Endothelial cell of umbilical vein (primary cell): Measurements from ENCODE around the gene DMD. TPM values are rescaled to one million over a fixed set of nuclear protein-coding genes. Genes with fewer than 3 reads are reported as not detected.

Experiments used
- BruUV-seq: library from RNA; stranded (reverse); fragments of 400-500 nt; replicated peaks from 2 replicates; lab custom pipeline; 2021; lab: Mats Ljungman, UMichigan
- CTCF ChIA-PET: fragments of 300-600, 350-600 bp; sonication (Branson Sonifier 250); formaldehyde crosslinking; loops from one replicate; lab custom pipeline; 2021; ENCODE audit warnings: antibody characterized with exemption, inconsistent platforms; lab: Charles Lee
- POLR2A ChIA-PET: fragments of 300-600, 350-600 bp; sonication (Branson Sonifier 250); formaldehyde crosslinking; loops from one replicate; lab custom pipeline; 2021; ENCODE audit warnings: antibody characterized with exemption, inconsistent platforms; lab: Charles Lee
- DNase-seq: peaks from one replicate; pipeline ENCODE4 v3.0.0-alpha.2; 2011; ENCODE audit warnings: low read depth, low spot score
- FAIRE-seq: peaks from 2 replicates; lab custom pipeline; 2011; peaks lifted over from hg19 to GRCh38; lab: Jason Lieb, UNC
- H2AFZ ChIP-seq: 2 replicates; pipeline ENCODE4 v1.6.0; 2012; ENCODE audit warnings: low read depth, low read length, control low read depth, inconsistent platforms
- H3K27ac ChIP-seq: 2 replicates; pipeline ENCODE4 v1.5.1; 2011; ENCODE audit warnings: low read depth, mild to moderate bottlenecking, control low read depth, low read length, moderate library complexity; ENCODE audit not compliant: insufficient read depth
- H3K27me3 ChIP-seq, 2 experiments: 2 replicates each; pipeline versions ENCODE4 v1.6.0 to v1.6.1; 2011; ENCODE audit warnings: low read length in 2 of 2, mixed read lengths in 1 of 2; ENCODE audit not compliant: control insufficient read depth in 2 of 2, insufficient read depth in 2 of 2
- H3K36me3 ChIP-seq, 2 experiments: 2 replicates in 1 of 2; 3 replicates in 1 of 2; pipeline ENCODE4 v1.5.1; 2011; ENCODE audit warnings: low read length in 2 of 2, mild to moderate bottlenecking in 1 of 2, moderate library complexity in 1 of 2; ENCODE audit not compliant: control insufficient read depth in 2 of 2, insufficient read depth in 2 of 2; ENCODE audit errors: extremely low read depth in 1 of 2
- H3K4me1 ChIP-seq: 3 replicates; pipeline ENCODE4 v1.5.1; 2011; ENCODE audit warnings: mild to moderate bottlenecking, low read length; ENCODE audit not compliant: control insufficient read depth, insufficient read depth; ENCODE audit errors: extremely low read depth
- H3K4me2 ChIP-seq: 2 replicates; pipeline ENCODE4 v1.6.1; 2011; ENCODE audit warnings: low read length, control low read depth, mixed read lengths; ENCODE audit not compliant: insufficient read depth
- H3K4me3 ChIP-seq, 3 experiments: fragments of 200-600 bp in 1 of 3; sonication (generic), shearing (Covaris generic) in 1 of 3; replicated peaks in 1 of 3; 2 replicates each; pipeline ENCODE4 v1.5.1; 2011 to 2016; ENCODE audit warnings: control low read depth in 3 of 3, low read length in 3 of 3, mild to moderate bottlenecking in 2 of 3, inconsistent platforms in 1 of 3, low read depth in 1 of 3, moderate library complexity in 1 of 3; ENCODE audit not compliant: insufficient read depth in 1 of 3
- H3K79me2 ChIP-seq: 2 replicates; pipeline ENCODE4 v1.6.0; 2012; ENCODE audit warnings: low read length, inconsistent platforms; ENCODE audit not compliant: control insufficient read depth, insufficient read depth
- H3K9ac ChIP-seq: replicated peaks from 2 replicates; pipeline ENCODE3; 2011; ENCODE audit warnings: low read length, control low read depth; ENCODE audit not compliant: insufficient read depth; ENCODE audit errors: extremely low read depth
- H3K9me1 ChIP-seq: replicated peaks from 3 replicates; pipeline ENCODE4 v1.6.0; 2011; ENCODE audit warnings: mild to moderate bottlenecking, low read length; ENCODE audit not compliant: control insufficient read depth, insufficient read depth; ENCODE audit errors: extremely low read depth
- H3K9me3 ChIP-seq: replicated peaks from 2 replicates; pipeline ENCODE4 v1.5.1; 2012; ENCODE audit warnings: low read length, inconsistent platforms; ENCODE audit not compliant: control insufficient read depth, insufficient read depth
- H4K20me1 ChIP-seq: replicated peaks from 2 replicates; pipeline ENCODE3; 2011; ENCODE audit warnings: mild to moderate bottlenecking, low read length; ENCODE audit not compliant: control insufficient read depth, insufficient read depth; ENCODE audit errors: extremely low read depth
- CTCF ChIP-seq, 2 donors: IDR thresholded peaks; 1 replicate in 1 of 2; 2 replicates in 1 of 2; pipeline ENCODE4 v1.5.1; 2011; ENCODE audit warnings: low read length in 2 of 2, mild to moderate bottlenecking in 2 of 2, moderate library complexity in 2 of 2, control low read depth in 1 of 2, inconsistent platforms in 1 of 2, low read depth in 1 of 2; ENCODE audit not compliant: insufficient read depth in 1 of 2; ENCODE audit errors: extremely low read depth in 1 of 2
- FOS ChIP-seq: IDR thresholded peaks from 2 replicates; pipeline ENCODE4 v1.6.1; 2011; ENCODE audit warnings: mild to moderate bottlenecking, low read length, moderate library complexity, borderline replicate concordance; ENCODE audit not compliant: insufficient read depth
- GATA2 ChIP-seq: IDR thresholded peaks from 2 replicates; pipeline ENCODE4 v1.7.0; 2011; ENCODE audit warnings: low read depth, mild to moderate bottlenecking, moderate library complexity, mixed read lengths, low read length; ENCODE audit not compliant: insufficient read length, insufficient read depth
- JUN ChIP-seq: IDR thresholded peaks from 2 replicates; pipeline ENCODE4 v1.6.1; 2011; ENCODE audit warnings: borderline replicate concordance, low read depth; ENCODE audit not compliant: insufficient read length, insufficient read depth
- MYC ChIP-seq: IDR thresholded peaks from one replicate; pipeline ENCODE4 v1.6.1; 2011; ENCODE audit warnings: mild to moderate bottlenecking, low read depth, low read length
- POLR2AphosphoS5 ChIP-seq: IDR thresholded peaks from 2 replicates; pipeline ENCODE4 v1.6.1; 2012; ENCODE audit warnings: low read depth, mild to moderate bottlenecking, control low read depth, low read length, moderate library complexity; ENCODE audit not compliant: insufficient read depth
- dilution Hi-C: fragments of 300-500 bp; cut with MboI; formaldehyde crosslinking; loops from one replicate; pipeline ENCODE4 v1.15.0; 2019; ENCODE audit warnings: low sequenced_read_pairs; ENCODE audit not compliant: extremely low pct_ligation_motif_present
- intact Hi-C: fragments of 100-400 bp; cut with micrococcal nuclease; formaldehyde crosslinking; loops from one replicate; pipeline ENCODE4 v1.10.0; 2022
- polyA plus RNA-seq, 4 experiments: library from polyadenylated mRNA; depleted of rRNA in 3 of 4; stranded (reverse) in 3 of 4; unstranded in 1 of 4; fragments of >200 nt; gene quantifications; 2 replicates each; pipeline versions ENCODE4 v1.2.1 to v1.2.3, GENCODE V29; 2011 to 2012; ENCODE audit warnings: missing spikeins in 1 of 4
- total RNA-seq: library from RNA; stranded (reverse); gene quantifications from 2 replicates; pipeline ENCODE4 v1.2.3, GENCODE V29; 2021

The DMD gene
- total and polyA plus RNA-seq, 2 donors (not counting 3 experiments of a cell fraction or from before 2014, with no cell fraction given): 7.3 to 9.0 TPM

GRCh38 chrX:32087663-32088062 is 1123.7 kb downstream of the DMD start:
- no peaks in the 10 kb centered on the region for H3K9me3 ChIP-seq
- H3K36me3 ChIP-seq: no peaks in the 10 kb centered on the region
- H3K4me2 ChIP-seq: no peak overlapping the region
- no TSS peak for BruUV-seq
- no peaks in the 10 kb centered on the region for H3K79me2 ChIP-seq
- no peak overlapping the region for H3K9ac ChIP-seq
- H3K4me1 ChIP-seq: no peaks in the 10 kb centered on the region
- dilution Hi-C loops: no loop called here
- FAIRE-seq (no peak), DNase-seq (no peak)
- intact Hi-C loops: no loop called here
- no peaks in the 10 kb centered on the region for H3K27me3 ChIP-seq
- H4K20me1 ChIP-seq: no peaks in the 10 kb centered on the region
- ChIA-PET CTCF (no interaction called here), POLR2A (no interaction called here)
- H3K4me3 ChIP-seq: no peak overlapping the region
- no peaks in the 10 kb centered on the region for H3K9me1 ChIP-seq
- H3K27ac ChIP-seq: no peak overlapping the region
- no peak overlapping the region for H2AFZ ChIP-seq
- TF ChIP-seq MYC (no peak), JUN (no peak), FOS (no peak), CTCF (IDR thresholded peaks at IDR 0.05; ENCODE audit: extremely low read depth in 1 of 2, insufficient read depth in 1 of 2, low read depth in 1 of 2, low read length in 2 of 2) (no peak), GATA2 (no peak), POLR2AphosphoS5 (no peak)

GRCh38 chrX:32084757-32085156 is 1126.6 kb downstream of the DMD start:
- ChIA-PET CTCF (no interaction called here), POLR2A (no interaction called here)
- H3K9ac ChIP-seq: no peak overlapping the region
- no peak overlapping the region for H3K4me2 ChIP-seq
- no TSS peak for BruUV-seq
- no peaks in the 10 kb centered on the region for H3K36me3 ChIP-seq
- intact Hi-C loops: no loop called here
- no peak for TF ChIP-seq JUN
- no peak for TF ChIP-seq CTCF (IDR thresholded peaks at IDR 0.05; ENCODE audit: extremely low read depth in 1 of 2, insufficient read depth in 1 of 2, low read depth in 1 of 2, low read length in 2 of 2)
- no peaks in the 10 kb centered on the region for H3K4me1 ChIP-seq
- no peak overlapping the region for H3K27ac ChIP-seq
- no peaks in the 10 kb centered on the region for H3K9me1 ChIP-seq
- no peaks in the 10 kb centered on the region for H3K9me3 ChIP-seq
- FAIRE-seq (no peak), DNase-seq (no peak)
- no peak overlapping the region for H3K4me3 ChIP-seq
- no peaks in the 10 kb centered on the region for H3K27me3 ChIP-seq
- no peaks in the 10 kb centered on the region for H3K79me2 ChIP-seq
- no peaks in the 10 kb centered on the region for H4K20me1 ChIP-seq
- no peak overlapping the region for H2AFZ ChIP-seq
- dilution Hi-C loops: no loop called here
